Mucosa of stomach (tissue), 1 donor: Measurements from ENCODE around the gene TDRKH.
"Not testable (repeated sequence)": the region's sequence is repeated elsewhere in the genome, so short reads cannot be mapped to it uniquely, and the experiment has no call there.

ENCODE experiments used
- H3K27me3 ChIP-seq: one replicate; pipeline ENCODE4 v1.7.0; 2013; ENCODE audit warnings: mild to moderate bottlenecking, low read length; ENCODE audit not compliant: control insufficient read depth, insufficient read depth
- H3K36me3 ChIP-seq: one replicate; pipeline ENCODE4 v1.7.0; 2013; ENCODE audit warnings: low read length; ENCODE audit not compliant: control insufficient read depth, insufficient read depth
- H3K4me1 ChIP-seq: one replicate; pipeline ENCODE4 v1.7.0; 2013; ENCODE audit warnings: mild to moderate bottlenecking, low read length; ENCODE audit not compliant: control insufficient read depth, insufficient read depth
- H3K4me3 ChIP-seq: one replicate; pipeline ENCODE4 v1.7.0; 2013; ENCODE audit warnings: low read length
- H3K9ac ChIP-seq: one replicate; pipeline ENCODE4 v1.7.0; 2013; ENCODE audit warnings: mild to moderate bottlenecking, low read length, moderate library complexity
- H3K9me3 ChIP-seq: one replicate; pipeline ENCODE4 v1.7.0; 2013; ENCODE audit warnings: mild to moderate bottlenecking, low read length, moderate library complexity; ENCODE audit not compliant: control insufficient read depth
- donor health status: Pancreatic carcinoma.

Gene TDRKH

DNA sequence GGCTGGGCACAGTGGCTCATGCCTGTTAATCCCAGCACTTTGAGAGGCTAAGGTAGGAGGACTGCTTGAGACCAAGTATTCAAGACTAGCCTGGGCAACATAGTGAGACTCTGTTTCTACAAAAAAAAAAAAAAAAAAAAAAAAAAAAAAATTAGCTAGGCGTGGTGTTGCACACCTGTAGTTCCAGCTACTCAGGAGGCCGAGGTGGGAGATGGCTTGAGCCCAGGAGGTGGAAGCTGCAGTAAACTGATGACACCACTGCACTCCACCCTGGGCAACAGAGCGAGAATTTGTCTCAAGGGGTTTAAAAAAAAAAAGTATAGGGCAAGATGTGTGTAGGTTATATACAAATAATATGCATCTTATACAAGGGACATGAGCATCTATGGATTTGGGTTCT, 2.6 kb downstream of the TDRKH start:
- no peaks in the 10 kb centered on the region for H3K9me3 ChIP-seq
- no peak overlapping the region for H3K4me3 ChIP-seq
- no peak overlapping the region for H3K9ac ChIP-seq
- H3K36me3 ChIP-seq: no peaks in the 10 kb centered on the region
- no peaks in the 10 kb centered on the region for H3K27me3 ChIP-seq
- no peaks in the 10 kb centered on the region for H3K4me1 ChIP-seq

DNA sequence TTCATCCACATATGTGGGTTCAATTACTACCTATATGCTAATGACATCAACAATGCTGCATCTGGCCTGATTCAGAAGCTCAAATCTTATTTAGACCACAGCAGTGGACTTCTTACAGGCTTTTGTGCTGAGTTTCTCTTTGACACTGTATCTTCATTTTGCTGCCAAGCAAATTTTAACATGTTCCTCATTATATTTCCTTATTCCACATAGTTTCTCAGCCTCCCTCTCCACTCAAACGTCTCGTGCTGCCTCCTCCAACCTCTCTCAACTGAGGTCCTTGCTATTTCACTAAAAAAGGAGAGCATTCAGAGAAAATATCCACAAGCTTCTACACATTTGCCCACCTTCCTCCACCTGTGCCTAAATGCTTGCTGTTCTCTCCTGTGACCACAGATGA, 6.5 kb downstream of the TDRKH start:
- H3K4me1 ChIP-seq: no peaks in the 10 kb centered on the region
- no peak overlapping the region for H3K4me3 ChIP-seq
- H3K9me3 ChIP-seq: no peaks in the 10 kb centered on the region
- H3K36me3 ChIP-seq: no peaks in the 10 kb centered on the region
- H3K9ac ChIP-seq: no peak overlapping the region
- no peaks in the 10 kb centered on the region for H3K27me3 ChIP-seq

DNA sequence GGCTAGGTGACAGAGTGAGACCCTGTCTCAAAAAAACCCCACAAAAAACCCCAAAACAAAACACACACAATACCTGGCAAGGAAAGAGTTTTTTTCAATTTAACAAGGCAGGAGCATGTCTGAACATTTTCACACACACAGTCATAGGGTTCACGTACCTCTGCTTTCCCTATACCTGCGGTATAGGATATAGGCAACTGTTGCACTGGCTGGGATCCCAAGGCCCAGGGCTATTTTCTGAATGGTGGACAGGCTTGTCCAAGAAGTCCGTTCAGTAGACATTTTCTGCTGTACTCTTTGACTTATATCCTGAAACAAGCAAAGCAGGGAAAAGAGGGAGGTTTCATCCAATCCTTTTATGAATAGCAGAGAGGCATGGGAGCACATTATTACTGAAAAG, 7.6 kb downstream of the TDRKH start:
- no peak overlapping the region for H3K9ac ChIP-seq
- H3K4me3 ChIP-seq: no peak overlapping the region
- H3K4me1 ChIP-seq: no peaks in the 10 kb centered on the region

DNA sequence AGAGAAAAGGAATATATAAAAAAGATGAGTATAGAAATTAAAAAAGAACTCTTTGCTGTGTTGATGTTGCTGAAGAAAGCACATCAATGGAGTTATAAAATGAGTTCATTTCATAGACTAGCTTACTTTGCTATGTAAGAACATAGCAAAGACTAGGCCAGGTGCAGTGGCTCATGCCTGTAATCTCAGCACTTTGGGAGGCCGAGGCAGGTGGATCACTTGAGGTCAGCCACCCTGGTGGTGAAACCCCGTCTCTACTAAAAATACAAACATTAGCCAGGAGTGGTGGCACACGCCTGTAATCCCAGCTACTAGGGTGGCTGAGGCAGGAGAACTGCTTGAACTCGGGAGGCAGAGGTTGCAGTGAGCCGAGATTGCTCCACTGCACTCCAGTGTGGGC, 8.3 kb downstream of the TDRKH start:
- not testable (repeated sequence) for H3K36me3 ChIP-seq, H3K27me3 ChIP-seq, H3K4me3 ChIP-seq, H3K9ac ChIP-seq, H3K4me1 ChIP-seq, H3K9me3 ChIP-seq

More for the DNA sequence above, 7.6 kb downstream of the TDRKH start:
- Histone ChIP-seq H3K9me3 (no peaks in the 10 kb centered on the region), H3K27me3 (no peaks in the 10 kb centered on the region), H3K36me3 (no peaks in the 10 kb centered on the region)

DNA sequence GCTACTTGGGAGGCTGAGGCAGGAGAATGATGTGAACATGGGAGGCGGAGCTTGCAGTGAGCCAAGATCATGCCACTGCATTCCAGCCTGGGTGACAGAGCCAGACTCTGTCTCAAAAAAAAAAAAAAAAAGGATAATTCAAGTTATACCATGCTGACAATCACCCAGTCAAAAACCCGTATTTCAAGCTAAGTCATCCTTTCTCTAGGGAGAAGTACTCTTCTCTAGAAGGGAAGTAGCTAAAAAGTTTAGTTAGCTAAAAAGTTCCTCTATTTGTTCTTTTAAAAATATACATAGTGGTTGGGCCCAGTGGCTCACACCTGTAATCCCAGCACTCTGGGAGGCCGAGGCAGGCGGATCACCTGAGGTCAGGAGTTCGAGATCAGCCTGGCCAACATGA, 9.6 kb downstream of the TDRKH start:
- not testable (repeated sequence) for H3K9me3 ChIP-seq, H3K27me3 ChIP-seq, H3K9ac ChIP-seq, H3K4me1 ChIP-seq, H3K36me3 ChIP-seq, H3K4me3 ChIP-seq

DNA sequence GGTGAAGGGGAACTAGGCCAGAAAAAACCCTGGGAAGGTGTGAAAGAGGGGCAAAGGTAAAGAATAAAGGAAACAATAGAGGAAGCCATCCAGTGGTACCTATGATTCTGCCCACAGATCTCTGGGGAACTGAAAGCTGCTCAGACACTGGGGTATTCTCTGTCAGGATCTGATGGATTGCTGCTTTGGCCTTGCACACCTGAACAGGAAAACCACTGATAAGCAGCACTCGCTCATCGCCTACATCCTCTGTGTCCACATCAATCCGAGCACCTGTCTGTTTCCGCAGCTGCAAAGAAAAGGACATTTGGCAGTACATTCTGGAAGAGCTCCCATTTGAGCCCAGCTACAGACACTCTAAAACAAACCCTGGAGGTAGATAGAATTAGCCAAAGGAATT, 10.4 kb downstream of the TDRKH start:
- Histone ChIP-seq H3K9ac (no peak overlapping the region), H3K9me3 (no peaks in the 10 kb centered on the region), H3K27me3 (no peaks in the 10 kb centered on the region), H3K36me3 (no peaks in the 10 kb centered on the region), H3K4me3 (no peak overlapping the region), H3K4me1 (no peaks in the 10 kb centered on the region)

DNA sequence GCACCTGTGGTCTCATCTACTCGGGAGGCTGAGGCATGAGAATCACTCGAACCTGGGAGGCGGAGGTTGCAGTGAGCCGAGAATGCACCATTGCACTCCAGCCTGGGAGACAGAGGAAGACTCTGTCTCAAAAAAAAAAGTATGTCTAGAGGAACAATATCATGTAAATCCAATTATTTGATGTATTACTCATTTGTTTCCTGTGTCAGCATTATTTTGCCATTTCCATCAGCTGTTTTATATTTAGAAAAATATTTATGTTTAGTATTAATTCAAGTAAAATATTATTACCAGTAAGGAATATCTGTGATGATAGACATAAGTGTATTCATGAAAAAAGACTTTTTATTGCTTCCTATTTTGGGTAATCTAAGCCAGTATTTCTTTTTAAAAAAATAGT, 13.0 kb downstream of the TDRKH start:
- no peak overlapping the region for H3K9ac ChIP-seq
- no peak overlapping the region for H3K4me3 ChIP-seq
- no peaks in the 10 kb centered on the region for H3K9me3 ChIP-seq
- H3K36me3 ChIP-seq: no peaks in the 10 kb centered on the region
- H3K4me1 ChIP-seq: no peaks in the 10 kb centered on the region
- no peaks in the 10 kb centered on the region for H3K27me3 ChIP-seq

DNA sequence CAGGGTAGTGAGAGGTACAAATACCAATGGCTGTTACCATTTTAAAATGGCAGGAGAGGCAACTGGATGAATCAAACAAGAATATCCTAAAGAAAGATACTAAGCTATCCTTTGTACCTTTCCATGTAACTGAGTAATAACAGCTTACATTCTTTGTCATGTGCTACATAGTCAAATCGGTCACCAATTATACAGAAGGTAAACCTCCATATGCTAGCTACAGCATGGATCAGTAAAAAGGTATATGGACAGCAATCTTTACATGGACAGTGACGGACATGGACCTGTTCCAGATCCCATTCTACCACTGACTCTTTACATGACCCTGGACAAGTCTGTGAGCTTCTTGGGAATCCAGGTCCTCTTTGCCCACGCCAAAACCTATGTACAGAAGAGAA, 13.6 kb downstream of the TDRKH start:
- Histone ChIP-seq H3K36me3 (no peaks in the 10 kb centered on the region), H3K27me3 (no peaks in the 10 kb centered on the region), H3K4me1 (no peaks in the 10 kb centered on the region), H3K9ac (no peak overlapping the region), H3K4me3 (no peak overlapping the region), H3K9me3 (no peaks in the 10 kb centered on the region)

DNA sequence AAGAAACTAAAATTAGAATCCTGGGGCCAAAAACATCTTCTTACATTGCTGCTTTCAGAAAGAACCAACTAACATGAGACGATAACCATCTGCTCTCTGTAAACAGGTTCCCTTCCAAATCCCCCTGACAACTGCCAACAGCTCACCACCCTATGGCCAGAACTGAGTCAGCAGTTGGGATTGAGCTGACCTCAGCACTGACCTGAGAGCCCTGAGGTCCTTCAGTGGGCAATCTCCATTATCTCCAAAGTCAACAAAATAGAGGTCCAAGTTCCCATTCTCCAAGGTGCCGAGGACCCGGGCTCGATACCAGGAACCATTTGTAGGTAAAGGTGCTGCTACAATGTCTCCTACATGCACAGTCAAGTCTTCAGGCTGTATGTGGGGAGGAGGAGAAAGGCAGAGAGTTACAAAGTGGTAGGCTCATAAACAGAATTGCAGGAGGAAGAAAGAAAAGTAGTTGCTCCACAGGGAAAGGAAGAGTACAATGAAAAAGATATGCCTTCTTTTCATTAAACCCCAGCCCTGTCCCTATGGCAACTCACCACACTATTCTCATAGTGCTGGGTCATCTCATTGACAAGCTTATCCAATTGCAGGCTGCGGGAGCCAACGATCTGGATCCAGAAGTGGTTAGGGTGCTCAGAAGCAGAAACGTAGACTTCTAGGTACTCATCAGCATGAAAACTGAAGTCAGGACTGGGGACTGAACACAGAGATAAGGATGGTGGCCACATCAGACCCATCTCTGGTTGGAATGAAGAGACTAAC, 14.2 kb downstream of the TDRKH start:
- Histone ChIP-seq H3K36me3 (no peaks in the 10 kb centered on the region), H3K27me3 (no peaks in the 10 kb centered on the region), H3K9me3 (no peaks in the 10 kb centered on the region), H3K4me3 (no peak overlapping the region), H3K4me1 (no peaks in the 10 kb centered on the region), H3K9ac (no peak overlapping the region)

DNA sequence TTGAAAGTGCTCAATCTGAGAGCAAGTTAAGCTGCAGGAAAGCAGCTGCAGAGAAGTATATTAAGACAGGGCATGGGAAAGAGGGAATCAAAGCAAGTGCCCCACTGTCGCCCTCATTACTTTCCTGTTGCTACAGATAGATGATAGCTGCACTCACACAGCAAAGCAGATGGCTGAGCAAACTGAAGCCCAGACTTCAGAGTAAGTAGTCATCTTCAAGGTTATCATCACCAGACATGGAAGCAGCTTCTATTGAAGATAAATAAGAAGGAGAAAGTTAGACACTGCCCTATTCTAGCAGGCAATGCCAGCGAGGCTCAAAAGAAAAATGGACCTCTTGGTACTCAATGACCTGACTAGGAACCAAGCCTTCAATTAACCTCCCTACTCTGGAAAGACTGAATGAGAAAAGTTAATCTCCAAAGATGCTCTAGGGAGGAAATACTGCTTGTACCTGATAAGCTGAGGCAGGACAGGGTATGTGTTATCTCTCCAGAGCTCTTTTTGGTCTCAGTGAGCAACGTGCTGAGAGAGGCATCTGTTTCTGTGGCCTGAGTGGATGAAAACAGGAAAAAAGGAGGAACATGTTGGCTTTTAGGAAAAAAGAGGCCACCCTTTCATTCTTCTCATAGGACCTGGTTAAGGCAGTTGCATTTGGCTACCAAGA, 15.9 kb downstream of the TDRKH start:
- Histone ChIP-seq H3K9ac (no peak overlapping the region), H3K27me3 (no peaks in the 10 kb centered on the region), H3K9me3 (no peaks in the 10 kb centered on the region), H3K4me3 (no peak overlapping the region), H3K36me3 (no peaks in the 10 kb centered on the region), H3K4me1 (no peaks in the 10 kb centered on the region)

DNA sequence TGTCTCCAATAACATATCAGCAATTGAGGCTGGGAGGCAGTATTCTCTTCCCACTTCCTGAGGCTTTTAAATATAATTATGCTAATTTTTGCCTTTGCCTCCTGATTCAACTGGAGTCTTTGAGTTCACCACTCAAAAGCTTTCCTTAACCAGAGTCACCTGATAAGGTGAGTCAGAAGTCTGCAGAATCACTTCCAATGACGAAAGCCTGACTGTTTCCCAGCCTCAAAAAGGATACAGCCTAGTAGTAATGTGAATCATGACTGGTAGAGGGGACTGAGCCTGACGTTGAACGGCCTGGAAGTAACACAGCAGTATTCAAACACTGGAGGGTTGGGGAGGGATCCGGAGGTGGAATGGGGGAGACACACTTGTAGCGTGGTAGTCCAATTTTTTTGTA, 16.6 kb downstream of the TDRKH start:
- Histone ChIP-seq H3K36me3 (no peaks in the 10 kb centered on the region), H3K9ac (no peak overlapping the region), H3K27me3 (no peaks in the 10 kb centered on the region), H3K4me1 (no peaks in the 10 kb centered on the region), H3K4me3 (no peak overlapping the region), H3K9me3 (no peaks in the 10 kb centered on the region)

DNA sequence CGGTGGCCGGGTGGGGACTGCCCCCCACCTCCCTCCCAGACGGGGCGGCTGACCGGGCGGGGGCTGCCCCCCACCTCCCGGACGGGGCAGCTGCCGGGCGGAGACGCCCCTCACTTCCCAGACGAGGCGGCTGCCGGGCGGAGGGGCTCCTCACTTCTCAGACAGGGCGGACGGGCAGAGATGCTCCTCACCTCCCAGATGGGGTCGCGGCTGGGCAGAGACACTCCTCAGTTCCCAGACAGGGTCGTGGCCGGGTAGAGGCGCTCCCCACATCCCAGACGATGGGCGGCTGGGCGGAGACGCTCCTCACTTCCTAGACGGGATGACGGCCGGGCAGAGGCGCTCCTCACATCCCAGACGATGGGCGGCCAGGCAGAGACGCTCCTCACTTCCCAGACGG, 21.0 kb downstream of the TDRKH start:
- not testable (repeated sequence) for H3K9ac ChIP-seq, H3K27me3 ChIP-seq, H3K36me3 ChIP-seq, H3K4me1 ChIP-seq, H3K9me3 ChIP-seq, H3K4me3 ChIP-seq
